RWPE1 (cell line): Measurements from ENCODE around the gene ABCC8.

Source experiments
- CTCF ChIA-PET: fragments of 350-600 bp; sonication (Branson Sonifier 250); formaldehyde crosslinking; extraction: SDS; loops from one replicate; lab custom pipeline; 2021; lab: Yijun Ruan, JAX
- POLR2A ChIA-PET: fragments of 400-600 bp; formaldehyde crosslinking; extraction: SDS; loops from one replicate; lab custom pipeline; 2020; ENCODE audit warnings: antibody characterized with exemption; ENCODE audit not compliant: low non-redundant PET; lab: Yijun Ruan, JAX
- DNase-seq: peaks from one replicate; pipeline ENCODE4 v3.0.0; 2012; ENCODE audit warnings: low spot score
- H3K27ac ChIP-seq: fragments of 450-650 bp; 2 replicates; pipeline ENCODE4 v1.5.1; 2017
- TF ChIP-seq, protein P1 (sequence below): fragments of 450-650 bp; conservative IDR thresholded peaks from 2 replicates; pipeline ENCODE4 v1.5.1; 2017; ENCODE audit warnings: low read depth, mild to moderate bottlenecking

Gene ABCC8

DNA sequence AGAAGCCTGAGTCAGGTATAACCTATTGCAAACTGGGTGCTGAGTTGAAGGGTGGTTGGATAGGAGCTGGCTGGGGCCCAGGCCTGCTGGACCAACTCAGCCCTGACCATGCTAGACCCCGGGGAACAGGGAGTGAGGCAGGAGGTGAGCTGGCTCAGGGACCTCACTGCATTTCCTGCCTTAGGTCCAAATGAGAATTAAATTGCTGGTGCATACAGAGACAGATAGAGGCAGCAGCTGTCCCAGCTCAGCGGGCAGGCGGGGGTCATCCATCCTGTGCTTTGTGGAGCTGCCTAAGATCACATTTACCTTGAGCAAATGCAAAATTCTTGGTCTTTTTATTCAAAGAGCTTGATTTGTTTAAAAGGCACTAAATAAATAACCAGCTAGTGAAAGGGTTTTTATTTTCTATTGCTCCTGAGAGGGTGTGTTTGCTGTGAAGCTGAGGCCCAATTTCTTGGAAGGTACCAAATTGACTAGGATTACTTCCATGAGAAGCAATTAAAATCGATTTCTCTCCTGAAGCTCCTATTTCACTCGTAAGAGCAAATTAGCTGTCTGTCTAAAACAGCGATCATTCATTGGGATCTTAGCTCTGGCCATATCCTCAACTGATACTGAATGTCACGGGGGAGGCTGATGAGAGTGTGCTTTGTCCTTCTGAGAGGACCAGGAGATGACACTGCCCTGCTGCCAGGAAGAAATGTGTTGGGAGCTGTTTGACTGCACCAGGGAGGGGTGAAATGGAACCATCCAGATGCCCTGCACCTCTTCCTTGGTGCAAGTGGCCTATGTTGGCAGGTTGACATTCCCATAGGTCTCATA, 42.6 kb upstream of the ABCC8 start:
- ChIA-PET POLR2A (no interaction called here), CTCF (interaction anchor here (0.5 to 3.3 kb wide), 5 partner anchors 9 to 135 kb away, joined by 3 to 11 read pairs (median 4); partner anchors contain the start of gene KCNJ11)
- TF ChIP-seq, protein P1, sequence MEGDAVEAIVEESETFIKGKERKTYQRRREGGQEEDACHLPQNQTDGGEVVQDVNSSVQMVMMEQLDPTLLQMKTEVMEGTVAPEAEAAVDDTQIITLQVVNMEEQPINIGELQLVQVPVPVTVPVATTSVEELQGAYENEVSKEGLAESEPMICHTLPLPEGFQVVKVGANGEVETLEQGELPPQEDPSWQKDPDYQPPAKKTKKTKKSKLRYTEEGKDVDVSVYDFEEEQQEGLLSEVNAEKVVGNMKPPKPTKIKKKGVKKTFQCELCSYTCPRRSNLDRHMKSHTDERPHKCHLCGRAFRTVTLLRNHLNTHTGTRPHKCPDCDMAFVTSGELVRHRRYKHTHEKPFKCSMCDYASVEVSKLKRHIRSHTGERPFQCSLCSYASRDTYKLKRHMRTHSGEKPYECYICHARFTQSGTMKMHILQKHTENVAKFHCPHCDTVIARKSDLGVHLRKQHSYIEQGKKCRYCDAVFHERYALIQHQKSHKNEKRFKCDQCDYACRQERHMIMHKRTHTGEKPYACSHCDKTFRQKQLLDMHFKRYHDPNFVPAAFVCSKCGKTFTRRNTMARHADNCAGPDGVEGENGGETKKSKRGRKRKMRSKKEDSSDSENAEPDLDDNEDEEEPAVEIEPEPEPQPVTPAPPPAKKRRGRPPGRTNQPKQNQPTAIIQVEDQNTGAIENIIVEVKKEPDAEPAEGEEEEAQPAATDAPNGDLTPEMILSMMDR = no peak
- no peak overlapping the region for H3K27ac ChIP-seq
- DNase-seq = no peak

- POLR2A ChIA-PET = no interaction called here
- no peak overlapping the region for H3K27ac ChIP-seq
- TF ChIP-seq, protein P1 = no peak
- DNase-seq = no peak
- CTCF ChIA-PET = interaction anchor here (0.8 to 3.3 kb wide), 3 partner anchors 9 to 134 kb away, joined by 4 to 11 read pairs (median 4); partner anchors contain the start of gene KCNJ11
These were observed 41.7 kb upstream of the ABCC8 start for GRCh38 chr11:17518366-17518765.

DNA sequence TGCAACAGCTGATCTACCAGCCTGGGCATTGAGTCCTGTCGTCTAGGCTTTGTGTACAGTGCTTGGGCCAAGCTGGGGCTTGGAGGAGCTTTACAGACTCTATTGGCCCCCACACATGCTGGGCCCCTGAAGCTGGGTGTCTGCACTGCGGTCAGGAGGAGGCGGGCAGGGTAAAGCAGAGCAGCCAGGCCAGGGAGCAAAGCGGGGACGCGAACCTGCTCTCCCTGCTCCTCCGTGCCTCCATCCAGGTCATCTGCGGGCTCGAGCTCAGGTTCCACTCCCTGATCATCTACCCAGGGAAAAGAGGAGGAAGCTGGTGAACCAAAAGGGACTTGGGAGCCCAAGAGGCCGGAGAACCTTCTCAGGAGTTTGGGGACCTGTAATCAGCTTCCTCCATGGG, 40.5 kb upstream of the ABCC8 start:
- CTCF ChIA-PET = interaction anchor here (3.3 kb wide), 1 partner anchor 11 kb away, joined by 11 read pairs; no protein-coding TSS in a partner anchor

DNA sequence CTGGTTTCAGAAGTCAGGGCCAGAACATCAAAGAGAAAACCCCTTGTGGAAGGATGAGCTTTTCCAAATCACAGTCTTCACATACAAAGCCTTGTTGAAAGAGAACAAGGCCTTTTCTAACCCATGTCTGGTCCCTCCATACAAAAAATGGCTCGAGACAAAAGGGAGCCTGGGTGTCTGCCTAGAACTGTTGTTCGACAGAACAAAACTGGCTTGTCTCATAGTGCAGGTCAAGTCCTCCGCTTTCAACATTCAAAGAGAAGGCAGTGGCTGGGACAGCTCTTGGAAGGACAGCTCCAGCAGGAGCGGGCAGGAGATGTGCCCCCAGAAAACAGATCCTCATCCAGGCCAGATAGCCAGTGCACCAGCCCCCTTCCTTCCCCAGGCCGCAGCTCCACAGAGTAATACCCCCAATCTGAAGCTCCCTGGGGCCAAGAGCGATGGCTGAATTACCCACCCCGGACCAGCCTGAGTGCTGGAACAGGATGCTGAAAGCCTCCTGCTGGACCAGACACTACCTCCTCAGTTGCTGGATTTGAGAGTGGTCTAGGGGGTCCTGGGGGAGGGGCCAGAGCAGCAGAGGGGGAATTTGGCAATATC, 40.0 kb upstream of the ABCC8 start:
- DNase-seq = no peak
- TF ChIP-seq, protein P1 = no peak
- ChIA-PET POLR2A (no interaction called here), CTCF (no interaction called here)
- no peak overlapping the region for H3K27ac ChIP-seq

More for the DNA sequence above, 40.5 kb upstream of the ABCC8 start:
- no peak overlapping the region for H3K27ac ChIP-seq
- DNase-seq = no peak
- TF ChIP-seq, protein P1 = no peak
- POLR2A ChIA-PET = no interaction called here

GRCh38 chr11:17515443-17516176, 39.0 kb upstream of the ABCC8 start:
- POLR2A ChIA-PET = no interaction called here
- no peak for DNase-seq
- TF ChIP-seq, protein P1 = no peak
- CTCF ChIA-PET = interaction anchor here (0.5 to 0.6 kb wide), 2 partner anchors 171 to 908 kb away, joined by 3 read pairs; no protein-coding TSS in a partner anchor
- no peak overlapping the region for H3K27ac ChIP-seq

- POLR2A ChIA-PET = no interaction called here
- CTCF ChIA-PET = interaction anchor here (3.4 kb wide), 1 partner anchor 130 kb away, joined by 13 read pairs; no protein-coding TSS in a partner anchor
- no peak for DNase-seq
These were observed 37.8 kb upstream of the ABCC8 start for GRCh38 chr11:17514476-17514875.

More at GRCh38 chr11:17514476-17514875, 37.8 kb upstream of the ABCC8 start:
- H3K27ac ChIP-seq = no peak overlapping the region
- TF ChIP-seq, protein P1 = no peak
